Measurements from ENCODE around the gene KCNH6.

The KCNH6 gene

GRCh38 chr17:63537001-63537400, 13.8 kb downstream of the KCNH6 start:
- no peak for DNase-seq

DNA sequence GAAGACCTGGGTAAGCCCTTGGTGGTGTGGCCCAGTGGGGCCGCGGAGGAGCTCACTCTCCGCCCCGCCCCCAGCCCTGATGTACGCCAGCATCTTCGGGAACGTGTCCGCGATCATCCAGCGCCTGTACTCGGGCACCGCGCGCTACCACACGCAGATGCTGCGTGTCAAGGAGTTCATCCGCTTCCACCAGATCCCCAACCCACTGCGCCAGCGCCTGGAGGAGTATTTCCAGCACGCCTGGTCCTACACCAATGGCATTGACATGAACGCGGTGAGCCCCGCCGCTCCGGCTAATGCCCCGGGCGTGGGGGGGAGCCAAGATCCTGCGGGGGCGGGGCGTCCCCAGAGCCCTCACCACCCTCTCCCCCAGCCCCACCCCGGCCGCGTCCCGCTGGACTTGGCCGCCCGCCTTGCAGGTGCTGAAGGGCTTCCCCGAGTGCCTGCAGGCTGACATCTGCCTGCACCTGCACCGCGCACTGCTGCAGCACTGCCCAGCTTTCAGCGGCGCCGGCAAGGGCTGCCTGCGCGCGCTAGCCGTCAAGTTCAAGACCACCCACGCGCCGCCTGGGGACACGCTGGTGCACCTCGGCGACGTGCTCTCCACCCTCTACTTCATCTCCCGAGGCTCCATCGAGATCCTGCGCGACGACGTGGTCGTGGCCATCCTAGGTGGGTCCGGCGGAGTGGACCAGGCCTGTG, 15.0 kb downstream of the KCNH6 start:
- no peak for DNase-seq

DNA sequence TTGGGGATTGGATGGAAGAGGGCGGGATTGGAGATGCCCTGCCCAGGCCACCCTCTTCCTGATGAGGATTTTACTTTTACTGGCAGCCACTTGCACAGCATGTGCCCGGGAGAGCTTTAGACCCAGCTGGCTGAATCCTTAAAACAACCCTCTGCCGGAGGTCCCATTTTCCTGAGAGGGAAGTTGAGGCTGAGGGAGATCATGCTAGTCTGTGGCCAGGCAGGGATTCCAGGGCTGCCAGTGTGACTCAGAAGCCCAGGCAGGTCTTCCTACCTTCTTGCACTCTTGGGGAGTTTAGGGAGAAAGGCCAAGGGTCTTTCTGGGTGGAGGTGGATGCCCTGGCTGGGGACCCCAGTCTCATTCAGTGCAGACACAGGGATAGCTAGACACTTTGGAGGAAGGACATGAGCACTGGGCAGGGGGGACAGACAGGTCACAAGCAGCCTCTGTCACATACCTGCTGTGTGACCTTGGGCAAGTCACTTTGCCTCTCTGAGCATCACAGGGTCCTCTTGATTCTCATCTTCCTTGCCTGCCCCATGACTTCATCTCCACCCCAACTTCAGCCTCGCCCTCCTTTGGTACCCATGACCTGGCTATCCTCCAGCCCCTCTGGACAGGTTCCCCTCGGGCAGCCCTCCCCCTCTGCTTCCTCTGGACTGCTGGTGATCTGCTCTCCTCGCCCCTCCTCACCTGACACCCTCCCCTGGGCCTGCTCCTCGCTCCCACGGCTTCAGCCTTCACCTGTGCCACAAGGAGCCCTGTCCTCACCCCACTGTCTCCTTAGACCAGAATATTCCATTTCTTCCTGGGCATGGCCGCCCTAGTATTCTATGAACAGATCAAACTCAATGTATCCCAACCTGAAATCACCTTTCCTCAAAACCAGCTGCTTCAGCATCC, 15.8 kb downstream of the KCNH6 start:
- no peak for DNase-seq

- DNase-seq: no peak
These were observed 17.4 kb downstream of the KCNH6 start for GRCh38 chr17:63540590-63540989.

DNA sequence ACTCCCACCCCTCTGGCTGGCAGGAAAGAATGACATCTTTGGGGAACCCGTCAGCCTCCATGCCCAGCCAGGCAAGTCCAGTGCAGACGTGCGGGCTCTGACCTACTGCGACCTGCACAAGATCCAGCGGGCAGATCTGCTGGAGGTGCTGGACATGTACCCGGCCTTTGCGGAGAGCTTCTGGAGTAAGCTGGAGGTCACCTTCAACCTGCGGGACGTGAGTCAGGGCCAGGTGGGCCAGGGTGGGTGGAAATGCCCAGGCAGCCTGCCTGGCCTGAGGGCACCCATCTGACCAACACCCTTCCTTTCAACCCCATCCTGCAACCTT, 19.0 kb downstream of the KCNH6 start:
- no peak for DNase-seq

GRCh38 chr17:63542942-63543821, 20.0 kb downstream of the KCNH6 start:
- no peak for DNase-seq

- no peak for DNase-seq
These were observed 20.8 kb downstream of the KCNH6 start for GRCh38 chr17:63543822-63544420.

DNA sequence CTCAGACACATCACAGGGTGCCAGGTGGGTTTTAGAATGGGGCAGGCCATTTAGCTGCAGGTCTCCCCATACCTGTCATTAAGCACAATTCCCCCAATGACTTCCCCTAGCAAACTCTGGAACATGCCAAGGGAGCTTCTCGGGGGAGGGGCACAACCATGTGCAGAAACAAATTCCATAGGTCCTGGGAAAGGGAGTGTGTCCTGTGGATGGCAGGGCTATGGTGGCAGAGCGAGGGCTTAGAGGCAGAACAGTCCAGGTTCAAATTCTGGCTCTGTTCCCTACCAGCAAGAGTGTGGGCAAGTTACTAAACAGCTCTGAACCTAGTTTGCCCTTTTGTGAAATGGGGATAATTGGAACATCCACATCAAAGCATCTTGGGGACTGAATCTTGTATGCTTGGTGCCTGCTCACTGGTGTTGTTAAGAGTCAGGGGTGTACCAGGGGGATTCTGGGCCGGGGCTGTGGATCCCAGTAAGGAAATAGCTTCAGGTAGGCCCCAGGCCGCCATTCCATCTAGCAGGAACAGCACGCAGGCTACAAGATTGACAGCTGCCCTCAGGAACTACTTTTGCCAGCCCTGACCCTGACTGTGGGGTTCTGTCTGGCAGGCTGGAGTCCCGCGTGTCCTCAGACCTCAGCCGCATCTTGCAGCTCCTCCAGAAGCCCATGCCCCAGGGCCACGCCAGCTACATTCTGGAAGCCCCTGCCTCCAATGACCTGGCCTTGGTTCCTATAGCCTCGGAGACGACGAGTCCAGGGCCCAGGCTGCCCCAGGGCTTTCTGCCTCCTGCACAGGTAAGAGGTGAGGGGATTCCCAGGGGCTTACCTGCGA, 21.5 kb downstream of the KCNH6 start:
- DNase-seq: no peak

DNA sequence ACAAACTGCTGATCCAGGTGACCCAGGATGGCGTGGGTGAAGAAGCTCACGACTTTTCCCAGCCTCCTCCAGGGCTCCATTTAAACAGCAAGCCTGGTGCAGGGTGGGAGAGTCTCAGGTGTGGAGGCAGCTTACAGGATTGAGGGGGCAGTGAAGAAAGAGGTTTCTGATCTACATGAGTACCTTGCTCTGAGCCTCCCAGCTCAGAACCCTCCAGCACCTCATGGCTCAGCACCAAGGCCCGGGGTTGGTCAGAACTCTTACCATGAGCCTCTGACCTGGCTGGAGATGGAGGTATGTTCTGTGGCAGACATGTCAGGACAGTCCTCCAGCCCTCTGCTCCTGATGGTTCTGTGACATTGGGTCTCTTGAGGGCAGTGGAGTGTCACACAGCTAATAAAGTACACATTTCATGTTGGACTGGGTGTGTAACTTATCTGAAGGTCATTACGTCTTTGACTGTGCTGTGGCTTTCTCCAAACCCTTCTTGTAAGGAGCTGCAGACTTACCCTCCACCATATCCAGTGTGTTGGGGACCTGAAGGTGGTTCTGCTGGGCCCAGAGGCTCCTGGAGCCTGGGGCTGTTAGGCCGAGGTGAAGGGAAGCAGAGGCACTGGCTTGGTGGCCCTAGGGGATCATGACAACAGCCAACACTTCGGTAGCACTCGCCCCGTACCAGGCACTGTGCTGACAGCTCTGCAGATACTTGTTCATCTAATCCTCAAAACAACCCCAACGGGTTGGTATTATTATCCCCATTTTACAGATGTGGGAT, 23.3 kb downstream of the KCNH6 start:
- no peak for DNase-seq

GRCh38 chr17:63547083-63547523, 23.9 kb downstream of the KCNH6 start:
- no peak for DNase-seq

GRCh38 chr17:63549289-63549945, 26.3 kb downstream of the KCNH6 start:
- no peak for DNase-seq

- peak; percentile 99 for DNase-seq
These were observed 27.0 kb downstream of the KCNH6 start, which contains the start of gene DCAF7 for GRCh38 chr17:63549946-63550816. TSS of gene DCAF7 (plus strand) at chr17:63550477. CDS start at chr17:63550678, 201 bp downstream.

GRCh38 chr17:63550817-63551639, 27.9 kb downstream of the KCNH6 start:
- DNase-seq: peak; percentile 29

DNA sequence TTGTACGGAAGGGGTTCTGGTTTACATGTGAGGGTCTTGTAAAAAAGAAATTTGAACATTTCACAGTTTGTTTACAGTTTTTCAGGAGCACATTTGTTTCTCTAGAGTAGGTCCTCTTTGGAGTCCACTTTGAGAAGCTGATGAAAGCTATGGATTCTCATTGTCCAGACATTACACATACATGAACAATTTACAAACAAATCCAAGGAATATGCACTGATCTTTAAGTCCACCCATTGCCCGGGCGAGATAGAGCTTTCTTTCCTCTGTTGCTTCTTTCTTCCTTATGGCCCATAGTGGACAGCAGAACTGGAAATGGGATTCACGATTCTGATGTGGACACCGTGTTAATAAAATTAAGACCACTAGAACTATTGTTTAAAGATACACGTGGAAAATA, 29.1 kb downstream of the KCNH6 start:
- DNase-seq: no peak

DNA sequence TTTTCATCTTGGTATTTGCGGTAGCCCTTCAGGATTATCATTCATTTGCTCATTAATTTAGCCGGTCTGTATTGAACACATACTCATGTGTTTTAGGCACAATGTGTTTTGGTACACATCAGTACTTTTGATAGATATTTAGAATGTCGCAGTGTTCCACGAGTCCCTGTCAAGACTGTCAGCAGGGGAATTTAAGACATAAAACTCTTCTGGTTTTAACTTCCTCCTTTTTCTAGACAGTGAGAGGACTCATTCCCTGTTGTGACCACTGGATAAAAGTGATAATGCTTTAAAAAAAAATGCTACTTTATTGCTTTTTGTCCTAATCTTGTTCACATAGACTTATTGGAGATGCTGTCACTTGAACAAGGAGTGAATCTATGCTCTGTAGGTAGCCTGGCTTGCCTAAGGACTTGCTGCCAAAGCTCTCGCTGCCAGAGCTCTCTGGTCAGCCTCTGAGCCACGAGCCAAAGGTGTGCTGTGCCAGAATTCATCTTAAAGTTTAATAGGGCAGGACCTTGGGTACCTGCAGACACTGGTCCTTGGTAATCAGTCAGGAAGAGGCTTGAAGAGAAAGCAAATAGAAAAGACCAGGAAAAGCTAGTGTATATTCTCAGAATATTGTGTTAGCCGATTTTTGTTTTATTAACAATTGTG, 32.5 kb downstream of the KCNH6 start:
- DNase-seq: no peak

GRCh38 chr17:63557416-63557815, 34.3 kb downstream of the KCNH6 start:
- no peak for DNase-seq

DNA sequence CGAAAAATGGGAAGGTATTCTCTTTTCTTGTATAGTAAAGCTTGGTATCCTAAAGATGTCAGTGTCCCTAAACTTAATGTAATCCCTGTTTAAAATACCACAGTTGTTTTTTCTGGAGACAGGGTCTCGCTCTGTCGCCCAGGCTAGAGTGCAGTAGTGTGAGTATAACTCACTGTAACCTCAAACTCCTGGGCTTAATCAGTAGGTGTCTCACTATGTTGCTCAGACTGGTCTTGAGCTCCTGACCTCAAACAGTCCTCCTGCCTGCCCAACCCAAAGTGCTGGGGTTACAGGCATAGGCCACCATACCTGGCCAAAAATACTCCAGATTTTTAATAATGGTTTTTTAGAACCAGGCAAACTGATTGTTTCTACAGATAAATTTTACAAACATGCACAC, 35.3 kb downstream of the KCNH6 start:
- DNase-seq: no peak

GRCh38 chr17:63561819-63562218, 38.7 kb downstream of the KCNH6 start:
- no peak for DNase-seq
